Measurements from ENCODE around the gene GM2A. TPM values are rescaled to one million over a fixed set of nuclear protein-coding genes. Genes with fewer than 3 reads are reported as not detected.

Gene GM2A
- polyA plus RNA-seq, 1 of the 3 experiments (the other 2 are of a cell fraction), result 8.0 TPM

GRCh38 chr5:151280443-151280842, 27.5 kb downstream of the GM2A start:
- Histone ChIP-seq H3K9me2 (no peaks in the 10 kb centered on the region), H3F3A (replicated peaks; ENCODE audit: insufficient read depth) (no peaks in the 10 kb centered on the region), H3K27ac (ENCODE audit: low read depth in 2 of 2, low read length in 1 of 2) (no peak overlapping the region), H3K79me2 (ENCODE audit: insufficient read depth) (no peaks in the 10 kb centered on the region), H3K4me1 (ENCODE audit: control insufficient read depth in 1 of 2, insufficient read depth in 2 of 2, low read depth in 1 of 2, low read length in 1 of 2) (no peaks in the 10 kb centered on the region), H3K9me3 (no peaks in the 10 kb centered on the region), H3K27me3 (ENCODE audit: insufficient read depth) (no peaks in the 10 kb centered on the region), H3K4me2 (no peak overlapping the region), H2AFZ (ENCODE audit: low read depth) (no peak overlapping the region), H3K9ac (no peak overlapping the region), H3K4me3 (ENCODE audit: low read depth in 2 of 2, low read length in 1 of 2) (no peak overlapping the region), H3K36me3 (replicated peaks in 1 of 2; ENCODE audit: control insufficient read depth in 1 of 2, insufficient read depth in 2 of 2, low read length in 1 of 2) (no peaks in the 10 kb centered on the region), H4K20me1 (ENCODE audit: insufficient read depth) (no peaks in the 10 kb centered on the region)
- CTCF ChIA-PET, result interaction anchor here (1.0 to 1.4 kb wide), 2 partner anchors 21 to 36 kb away, joined by 3 to 4 read pairs; no protein-coding TSS in a partner anchor
- no peak for TF ChIP-seq NRF1 (IDR thresholded peaks at IDR 0.05; ENCODE audit: low read depth, low read length)
- TF ChIP-seq SMC3 (IDR thresholded peaks at IDR 0.05; ENCODE audit: low read depth, low read length), result no peak
- no peak for TF ChIP-seq REST (IDR thresholded peaks at IDR 0.05; ENCODE audit: low read depth, low read length)
- no peak for TF ChIP-seq USF2 (IDR thresholded peaks at IDR 0.05; ENCODE audit: borderline replicate concordance, low read depth, low read length)
- no peak for TF ChIP-seq GATA2 (CRISPR knock-in tag; IDR thresholded peaks at IDR 0.05)
- no peak for TF ChIP-seq RXRA (IDR thresholded peaks at IDR 0.05; ENCODE audit: borderline replicate concordance, low read depth)
- TF ChIP-seq USF1 (IDR thresholded peaks at IDR 0.05; ENCODE audit: borderline replicate concordance, low read depth), result no peak
- TF ChIP-seq TCF12 (IDR thresholded peaks at IDR 0.05), result no peak
- no peak for TF ChIP-seq NFIC (IDR thresholded peaks at IDR 0.05; ENCODE audit: borderline replicate concordance)
- TF ChIP-seq ZBTB33 (IDR thresholded peaks at IDR 0.05; ENCODE audit: borderline replicate concordance, low read depth), result no peak
- TF ChIP-seq EZH2phosphoT487 (IDR thresholded peaks at IDR 0.05; ENCODE audit: borderline replicate concordance, low read depth), result no peak
- no peak for TF ChIP-seq FOSL2 (IDR thresholded peaks at IDR 0.05; ENCODE audit: borderline replicate concordance, low read depth)
- no peak for TF ChIP-seq RCOR1 (IDR thresholded peaks at IDR 0.05; ENCODE audit: low read length)
- no peak for TF ChIP-seq YY1 (IDR thresholded peaks at IDR 0.05; ENCODE audit: low read depth)
- TF ChIP-seq PBX3 (IDR thresholded peaks at IDR 0.05), result no peak
- TF ChIP-seq FOXM1 (IDR thresholded peaks at IDR 0.05; ENCODE audit: low read depth), result no peak
- 31% methylated on average over 2 of the region's 2 CpGs for WGBS (ENCODE audit: low lambda C conversion rate)
- POLR2A ChIA-PET, result no interaction called here
- no peak for DNase-seq

Measured in SK-N-SH (cell line).